Measurements from ENCODE around the gene MAP7D2. TPM values are rescaled to one million over a fixed set of nuclear protein-coding genes. Genes with fewer than 3 reads are reported as not detected.
A peak's percentile ranks its signal among the peaks of the same experiment; 100 is the strongest.

The MAP7D2 gene
- total RNA-seq, 1 experiment from 2014 or later = 1.9 TPM

- no peak overlapping the region for H2BK12ac ChIP-seq (ENCODE audit: insufficient read length, low read depth, low read length)
- H3K14ac ChIP-seq (ENCODE audit: insufficient read depth, low read length) = no peak overlapping the region
- peak overlapping the region in 1 of 3 experiments; percentile 35; a peak in 1 of 7 replicates for H3K27ac Mint-ChIP-seq
These were observed 96.9 kb downstream of the MAP7D2 start for GRCh38 chrX:20019672-20020365.

More at GRCh38 chrX:20019672-20020365, 96.9 kb downstream of the MAP7D2 start:
- H3K23ac ChIP-seq (ENCODE audit: insufficient read length, low read depth, low read length) = no peak overlapping the region
- Mint-ChIP-seq H3K9me3 (peaks cover 83 to 85% of the 10 kb centered on the region in 2 experiments), H3K4me3 (no peak overlapping the region), H3K4me1 (peaks cover 0 to 3% of the 10 kb centered on the region in 2 experiments; a peak in 2 of 4 replicates), H3K36me3 (ENCODE audit: insufficient read depth in 1 of 3, low read depth in 3 of 3) (peaks cover 0 to 8% (median 5%) of the 10 kb centered on the region in 3 experiments; a peak in 4 of 7 replicates), H3K27me3 (ENCODE audit: low read depth) (peaks cover 7% of the 10 kb centered on the region; the same call in 1 of the 2 replicates)
- no peak overlapping the region for H2BK5ac ChIP-seq (ENCODE audit: insufficient read length, low read length)
- no peak overlapping the region for H3K18ac ChIP-seq (ENCODE audit: insufficient read length, low read depth, low read length)
- H4K8ac ChIP-seq (replicated peaks; ENCODE audit: insufficient read length, low read depth, low read length) = no peak overlapping the region
- no peaks in the 10 kb centered on the region for H4K20me1 ChIP-seq (ENCODE audit: control insufficient read depth, insufficient read depth, insufficient read length)
- H4K91ac ChIP-seq (ENCODE audit: insufficient read length, low read depth, low read length) = no peak overlapping the region
- H3K27ac ChIP-seq (ENCODE audit: insufficient read length, low read depth, low read length) = no peak overlapping the region
- H3K4me1 ChIP-seq (ENCODE audit: insufficient read depth, low read length) = no peaks in the 10 kb centered on the region
- no peak overlapping the region for H2BK15ac ChIP-seq (ENCODE audit: low read depth, low read length)
- no peaks in the 10 kb centered on the region for H3K79me2 ChIP-seq (ENCODE audit: insufficient read depth, low read length)
- H4K5ac ChIP-seq (ENCODE audit: insufficient read length, low read depth, low read length) = no peak overlapping the region
- H3K4ac ChIP-seq (ENCODE audit: low read depth, low read length) = no peak overlapping the region
- no peak overlapping the region for H2AK5ac ChIP-seq (ENCODE audit: insufficient read length, low read length)
- H3K9me3 ChIP-seq (ENCODE audit: control insufficient read depth, low read depth, low read length) = peaks cover 62% of the 10 kb centered on the region
- TF ChIP-seq CTCF (conservative IDR thresholded peaks at IDR 0.05) = no peak
- H3K23me2 ChIP-seq (ENCODE audit: insufficient read length, low read depth, low read length, poor library complexity, severe bottlenecking) = no peaks in the 10 kb centered on the region
- H3T11ph ChIP-seq (ENCODE audit: low read length) = no peak overlapping the region
- no peak overlapping the region for H2BK120ac ChIP-seq (ENCODE audit: low read depth, low read length, poor library complexity, severe bottlenecking)
- H2AFZ ChIP-seq (ENCODE audit: low read length) = no peak overlapping the region
- no peaks in the 10 kb centered on the region for H3K79me1 ChIP-seq (ENCODE audit: insufficient read depth, low read depth, low read length, poor library complexity, severe bottlenecking)
- no peaks in the 10 kb centered on the region; the same call in 1 of the 2 replicates for H3K27me3 ChIP-seq (ENCODE audit: insufficient read depth, low read length)
- no CpG with 5 or more reads among the region's 6 CpGs for WGBS (ENCODE audit: extremely low coverage, insufficient read length, low lambda C conversion rate)
- H3K9ac ChIP-seq (ENCODE audit: extremely low read depth, insufficient read length, low read length) = no peak overlapping the region
- no peak overlapping the region for H2BK20ac ChIP-seq (ENCODE audit: low read depth, low read length, poor library complexity, severe bottlenecking)
- H3K4me2 ChIP-seq (ENCODE audit: insufficient read depth, insufficient read length, low read length) = no peak overlapping the region
- H3K56ac ChIP-seq (ENCODE audit: insufficient read length, low read depth, low read length) = no peak overlapping the region
- no peak for DNase-seq
